Measurements from ENCODE around the gene TIMM21.

DNA sequence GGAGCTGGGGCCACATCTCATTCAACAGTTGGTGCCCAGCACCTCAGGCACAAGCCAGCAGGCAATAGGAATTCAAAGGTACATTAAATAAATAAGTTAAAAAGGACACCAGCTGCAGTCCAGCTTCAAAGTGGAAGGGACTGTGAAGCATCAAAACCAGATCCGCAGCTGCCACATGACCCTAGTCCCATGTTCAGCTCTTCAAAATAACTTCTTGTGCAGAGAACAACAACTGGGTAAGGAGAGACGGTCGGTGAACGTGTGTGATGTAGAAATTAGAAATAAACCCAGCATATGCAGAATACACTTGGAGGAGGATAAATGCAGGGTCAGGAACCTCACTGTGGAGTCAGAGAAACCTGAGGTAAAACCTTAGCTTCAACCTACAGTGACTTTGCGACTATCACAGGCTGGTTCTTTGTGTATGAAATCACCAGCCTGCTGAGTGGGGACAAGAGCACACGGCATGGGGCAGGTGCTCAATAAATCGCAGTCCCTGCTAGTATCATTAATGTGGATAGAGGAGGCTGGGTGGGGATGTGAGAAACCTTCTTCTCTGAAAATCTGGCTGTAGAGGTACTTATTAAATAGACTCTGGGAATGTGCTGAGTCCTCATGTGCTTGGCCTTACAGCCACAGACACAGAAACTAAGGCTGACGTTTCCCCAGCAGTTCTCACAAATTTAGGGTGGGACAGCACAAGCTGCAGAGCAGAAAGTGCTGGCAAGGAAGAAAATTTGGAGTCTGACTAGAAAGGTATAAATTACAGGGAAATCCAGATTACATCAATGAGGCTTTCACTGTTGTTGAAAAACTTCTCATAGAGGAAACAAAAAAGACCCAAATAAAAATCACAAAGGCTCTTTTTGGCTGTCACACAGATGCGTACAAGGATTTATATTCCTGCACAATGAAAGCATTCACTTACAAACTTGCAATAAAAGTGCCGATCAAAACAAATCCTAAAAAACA lies 21.4 kb upstream of the TIMM21 start:
- TF ChIP-seq, protein P1, sequence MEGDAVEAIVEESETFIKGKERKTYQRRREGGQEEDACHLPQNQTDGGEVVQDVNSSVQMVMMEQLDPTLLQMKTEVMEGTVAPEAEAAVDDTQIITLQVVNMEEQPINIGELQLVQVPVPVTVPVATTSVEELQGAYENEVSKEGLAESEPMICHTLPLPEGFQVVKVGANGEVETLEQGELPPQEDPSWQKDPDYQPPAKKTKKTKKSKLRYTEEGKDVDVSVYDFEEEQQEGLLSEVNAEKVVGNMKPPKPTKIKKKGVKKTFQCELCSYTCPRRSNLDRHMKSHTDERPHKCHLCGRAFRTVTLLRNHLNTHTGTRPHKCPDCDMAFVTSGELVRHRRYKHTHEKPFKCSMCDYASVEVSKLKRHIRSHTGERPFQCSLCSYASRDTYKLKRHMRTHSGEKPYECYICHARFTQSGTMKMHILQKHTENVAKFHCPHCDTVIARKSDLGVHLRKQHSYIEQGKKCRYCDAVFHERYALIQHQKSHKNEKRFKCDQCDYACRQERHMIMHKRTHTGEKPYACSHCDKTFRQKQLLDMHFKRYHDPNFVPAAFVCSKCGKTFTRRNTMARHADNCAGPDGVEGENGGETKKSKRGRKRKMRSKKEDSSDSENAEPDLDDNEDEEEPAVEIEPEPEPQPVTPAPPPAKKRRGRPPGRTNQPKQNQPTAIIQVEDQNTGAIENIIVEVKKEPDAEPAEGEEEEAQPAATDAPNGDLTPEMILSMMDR (IDR thresholded peaks at IDR 0.05): no peak
- no peak for TF ChIP-seq POLR2A (IDR thresholded peaks at IDR 0.05)
